Uterus (tissue), 2 donors: ENCODE data around the gene HS3ST3A1.

Source experiments
- CTCF ChIP-seq, 4 experiments: fragments of 200-600 bp in 2 of 4; fragments of 450-650 bp in 2 of 4; sonication (generic) in 2 of 4; IDR thresholded peaks; one replicate each; pipeline ENCODE4 v1.5.1; 2016 to 2019; ENCODE audit warnings: antibody characterized with exemption in 4 of 4, mild to moderate bottlenecking in 2 of 4, moderate library complexity in 1 of 4
- POLR2A ChIP-seq, 2 donors: fragments of 450-650 bp; IDR thresholded peaks; one replicate each; pipeline ENCODE4 v1.6.1; 2016; ENCODE audit warnings: antibody characterized with exemption in 2 of 2, mild to moderate bottlenecking in 1 of 2, moderate library complexity in 1 of 2

- TF ChIP-seq CTCF (IDR thresholded peaks at IDR 0.05) (no peak), POLR2A (IDR thresholded peaks at IDR 0.05) (no peak)
Observed at GRCh38 chr17:13569398-13570123, 32.2 kb downstream of the HS3ST3A1 start.
